ENCODE results near the gene KIAA0586.

The KIAA0586 gene

GRCh38 chr14:58555647-58556046 is 128.1 kb downstream of the KIAA0586 start:
- no peak overlapping the region for H3K4me3 ChIP-seq (ENCODE audit: low read depth, low read length)
- no peak for TF ChIP-seq MAX (IDR thresholded peaks at IDR 0.05; ENCODE audit: low read depth, low read length)
- no peak for TF ChIP-seq POLR2A (IDR thresholded peaks at IDR 0.05; ENCODE audit: extremely low read depth, insufficient read length)
- no peak for TF ChIP-seq CTCF (IDR thresholded peaks at IDR 0.05; ENCODE audit: low read depth, low read length)
- DNase-seq (ENCODE audit: low read depth), result no peak

- no peak for DNase-seq (ENCODE audit: low read depth)
- H3K4me3 ChIP-seq (ENCODE audit: low read depth, low read length), result no peak overlapping the region
- TF ChIP-seq MAX (IDR thresholded peaks at IDR 0.05; ENCODE audit: low read depth, low read length), result no peak
- no peak for TF ChIP-seq POLR2A (IDR thresholded peaks at IDR 0.05; ENCODE audit: extremely low read depth, insufficient read length)
- no peak for TF ChIP-seq CTCF (IDR thresholded peaks at IDR 0.05; ENCODE audit: low read depth, low read length)
- no peak for TF ChIP-seq MYC (IDR thresholded peaks at IDR 0.05; ENCODE audit: low read depth, low read length)
Measured at GRCh38 chr14:58557242-58557641, 129.7 kb downstream of the KIAA0586 start.

GRCh38 chr14:58560208-58560607 is 132.7 kb downstream of the KIAA0586 start:
- no peak overlapping the region for H3K4me3 ChIP-seq (ENCODE audit: low read depth, low read length)
- TF ChIP-seq POLR2A (IDR thresholded peaks at IDR 0.05; ENCODE audit: extremely low read depth, insufficient read length) (no peak), MYC (IDR thresholded peaks at IDR 0.05; ENCODE audit: low read depth, low read length) (no peak), MAX (IDR thresholded peaks at IDR 0.05; ENCODE audit: low read depth, low read length) (no peak), CTCF (IDR thresholded peaks at IDR 0.05; ENCODE audit: low read depth, low read length) (no peak)
- no peak for DNase-seq (ENCODE audit: low read depth)

GRCh38 chr14:58562141-58562540 is 134.6 kb downstream of the KIAA0586 start:
- TF ChIP-seq CTCF (IDR thresholded peaks at IDR 0.05; ENCODE audit: low read depth, low read length) (no peak), MYC (IDR thresholded peaks at IDR 0.05; ENCODE audit: low read depth, low read length) (no peak), POLR2A (IDR thresholded peaks at IDR 0.05; ENCODE audit: extremely low read depth, insufficient read length) (no peak), MAX (IDR thresholded peaks at IDR 0.05; ENCODE audit: low read depth, low read length) (no peak)
- no peak overlapping the region for H3K4me3 ChIP-seq (ENCODE audit: low read depth, low read length)
- no peak for DNase-seq (ENCODE audit: low read depth)

GRCh38 chr14:58563978-58564377 is 136.5 kb downstream of the KIAA0586 start:
- no peak overlapping the region for H3K4me3 ChIP-seq (ENCODE audit: low read depth, low read length)
- DNase-seq (ENCODE audit: low read depth), result no peak
- TF ChIP-seq POLR2A (IDR thresholded peaks at IDR 0.05; ENCODE audit: extremely low read depth, insufficient read length), result no peak
- TF ChIP-seq MAX (IDR thresholded peaks at IDR 0.05; ENCODE audit: low read depth, low read length), result no peak
- TF ChIP-seq CTCF (IDR thresholded peaks at IDR 0.05; ENCODE audit: low read depth, low read length), result no peak
- TF ChIP-seq MYC (IDR thresholded peaks at IDR 0.05; ENCODE audit: low read depth, low read length), result no peak

- DNase-seq (ENCODE audit: low read depth), result no peak
- TF ChIP-seq MYC (IDR thresholded peaks at IDR 0.05; ENCODE audit: low read depth, low read length) (no peak), POLR2A (IDR thresholded peaks at IDR 0.05; ENCODE audit: extremely low read depth, insufficient read length) (no peak), CTCF (IDR thresholded peaks at IDR 0.05; ENCODE audit: low read depth, low read length) (no peak), MAX (IDR thresholded peaks at IDR 0.05; ENCODE audit: low read depth, low read length) (no peak)
Measured at GRCh38 chr14:58565832-58566231, 138.3 kb downstream of the KIAA0586 start.

More at GRCh38 chr14:58565832-58566231, 138.3 kb downstream of the KIAA0586 start:
- no peak overlapping the region for H3K4me3 ChIP-seq (ENCODE audit: low read depth, low read length)

All from NB4 (cell line).